ENCODE data around the gene FTO.

FTO gene

GRCh38 chr16:53755026-53755910, 51.3 kb downstream of the FTO start:
- DNase-seq (ENCODE audit: low spot score) = peak; percentile 81

- peak; percentile 53 for DNase-seq (ENCODE audit: low spot score)
Measured at GRCh38 chr16:53756275-53756996, 52.5 kb downstream of the FTO start.

GRCh38 chr16:53757971-53758609, 54.1 kb downstream of the FTO start:
- no peak for DNase-seq (ENCODE audit: low spot score)

DNA sequence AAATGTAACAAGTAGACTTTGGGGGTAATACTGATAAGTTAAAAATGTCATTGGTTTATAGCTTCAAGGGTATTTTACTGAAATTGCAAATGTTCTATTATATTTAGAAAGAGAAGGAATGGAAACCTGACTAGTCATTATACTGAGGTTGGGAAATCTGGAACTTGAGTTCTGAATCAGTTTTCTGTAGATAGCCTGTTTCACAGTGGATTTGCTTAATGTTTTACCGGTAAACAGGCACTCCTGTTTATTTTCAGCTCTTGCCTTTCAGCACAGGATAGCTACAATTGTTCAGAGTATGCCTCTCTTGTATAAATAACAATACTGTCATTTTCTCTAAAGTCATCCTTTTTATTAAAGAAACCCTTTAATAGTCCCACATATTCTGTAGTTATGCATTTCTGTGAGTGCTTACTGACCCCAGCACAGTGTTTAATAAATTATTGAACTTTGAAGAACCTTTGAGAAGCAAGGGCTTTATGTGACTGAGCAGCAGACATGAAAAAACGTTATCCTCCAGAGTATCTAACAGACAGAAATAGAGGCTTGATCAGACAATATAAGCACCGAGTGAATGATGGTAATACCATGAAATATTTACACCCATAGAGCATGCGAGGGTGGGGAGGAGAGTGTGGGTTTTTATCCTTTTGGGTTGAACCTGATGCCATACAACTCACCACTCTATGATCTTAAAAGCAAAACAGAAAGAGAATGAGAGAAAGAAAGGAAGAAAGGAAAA, 58.2 kb downstream of the FTO start:
- DNase-seq (ENCODE audit: low spot score) = no peak

DNA sequence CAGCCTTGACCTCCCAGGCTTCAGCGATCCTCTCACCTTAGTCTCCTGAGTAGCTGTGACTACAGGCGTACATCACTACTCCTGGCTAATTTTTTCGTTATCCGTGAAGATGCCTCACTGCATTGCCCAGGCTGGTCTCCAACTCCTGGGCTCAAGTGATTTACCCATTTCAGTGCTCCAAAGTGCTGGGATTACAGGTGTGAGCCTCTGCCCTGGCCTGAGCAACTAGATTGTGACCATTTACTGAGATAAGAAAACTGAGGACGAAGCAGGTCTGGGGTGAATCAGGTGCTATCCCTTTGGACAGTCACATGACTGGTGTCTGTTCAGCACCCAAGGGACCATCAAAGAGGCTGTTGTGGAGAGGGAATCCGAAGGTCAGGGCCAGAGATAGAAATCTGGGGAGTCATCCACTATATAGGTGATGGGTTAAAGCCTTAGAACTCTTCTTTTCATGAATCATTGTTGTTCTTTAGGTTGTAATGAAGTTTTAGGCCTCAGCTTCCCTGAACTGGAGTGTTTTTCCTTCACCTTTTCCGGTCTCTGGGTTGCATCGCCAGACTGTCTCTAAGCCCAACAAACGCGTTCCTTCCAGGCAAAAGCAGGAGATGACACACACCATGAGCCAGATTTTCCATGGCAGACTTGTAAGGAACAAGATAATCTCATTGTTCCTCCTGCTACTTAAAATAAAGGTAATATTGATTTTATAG, 62.5 kb downstream of the FTO start:
- DNase-seq (ENCODE audit: low spot score) = no peak

GRCh38 chr16:53768167-53768566, 64.2 kb downstream of the FTO start:
- no peak for DNase-seq (ENCODE audit: low spot score)

DNA sequence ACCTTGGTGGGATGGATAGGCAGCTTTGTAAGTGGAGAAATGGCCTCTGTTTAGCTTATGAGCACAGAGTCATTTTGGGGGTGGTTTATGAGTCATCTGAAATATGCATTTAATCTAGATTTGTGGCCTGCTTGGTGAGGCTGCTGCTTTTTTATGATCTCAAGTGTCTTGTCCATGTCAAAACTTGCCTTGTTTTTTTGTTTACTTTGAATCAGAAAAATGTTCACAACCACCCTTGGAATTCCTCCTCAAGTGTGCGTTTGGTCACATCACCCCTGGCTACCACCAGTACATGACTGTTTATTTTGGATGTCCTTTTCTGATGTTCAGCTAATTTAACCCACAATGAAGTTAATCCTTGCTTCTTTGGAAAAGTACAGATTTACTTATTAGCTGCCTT, 64.6 kb downstream of the FTO start:
- DNase-seq (ENCODE audit: low spot score) = peak; percentile 74

- DNase-seq (ENCODE audit: low spot score) = no peak
Measured at GRCh38 chr16:53769185-53769584, 65.2 kb downstream of the FTO start.

DNA sequence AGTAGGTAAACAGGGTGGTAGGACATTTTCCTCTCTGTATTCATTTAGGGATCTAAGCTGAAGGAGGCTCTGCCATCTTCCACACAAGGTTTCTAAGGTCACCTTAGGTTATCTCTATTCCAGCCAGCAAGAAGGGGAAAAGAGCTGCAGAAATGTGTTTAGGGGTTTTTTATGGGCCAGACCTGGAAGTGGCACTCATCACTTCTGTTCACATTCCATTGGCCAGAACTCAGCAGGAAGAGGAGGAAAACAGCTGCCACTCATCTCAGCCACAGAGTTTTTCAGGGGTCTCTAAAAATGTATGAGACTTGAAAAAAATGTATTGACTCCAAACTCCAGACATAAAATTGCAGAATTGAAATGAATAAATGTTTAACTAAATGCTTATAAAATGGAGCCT, 65.8 kb downstream of the FTO start:
- no peak for DNase-seq (ENCODE audit: low spot score)

DNA sequence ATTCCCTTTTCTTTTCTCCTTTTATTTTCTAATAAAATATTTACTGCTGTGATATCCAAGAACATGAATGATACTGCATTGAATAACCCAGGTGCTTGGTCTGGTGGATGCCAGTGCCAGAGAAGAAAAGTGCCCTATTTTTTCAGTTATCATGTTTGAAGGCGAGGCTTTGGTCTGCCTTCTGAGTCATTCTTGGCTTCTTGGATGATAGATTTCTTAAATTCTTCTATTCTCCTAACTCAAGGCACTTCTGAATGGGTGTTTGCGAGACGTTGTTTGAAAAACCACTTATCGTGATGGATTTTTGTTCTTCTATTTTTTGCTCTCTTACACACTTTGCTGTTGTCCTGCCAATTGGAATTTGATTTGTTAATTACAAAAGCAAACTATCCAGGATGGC, 66.7 kb downstream of the FTO start:
- DNase-seq (ENCODE audit: low spot score) = no peak

GRCh38 chr16:53771655-53772497, 67.9 kb downstream of the FTO start:
- no peak for DNase-seq (ENCODE audit: low spot score)

DNA sequence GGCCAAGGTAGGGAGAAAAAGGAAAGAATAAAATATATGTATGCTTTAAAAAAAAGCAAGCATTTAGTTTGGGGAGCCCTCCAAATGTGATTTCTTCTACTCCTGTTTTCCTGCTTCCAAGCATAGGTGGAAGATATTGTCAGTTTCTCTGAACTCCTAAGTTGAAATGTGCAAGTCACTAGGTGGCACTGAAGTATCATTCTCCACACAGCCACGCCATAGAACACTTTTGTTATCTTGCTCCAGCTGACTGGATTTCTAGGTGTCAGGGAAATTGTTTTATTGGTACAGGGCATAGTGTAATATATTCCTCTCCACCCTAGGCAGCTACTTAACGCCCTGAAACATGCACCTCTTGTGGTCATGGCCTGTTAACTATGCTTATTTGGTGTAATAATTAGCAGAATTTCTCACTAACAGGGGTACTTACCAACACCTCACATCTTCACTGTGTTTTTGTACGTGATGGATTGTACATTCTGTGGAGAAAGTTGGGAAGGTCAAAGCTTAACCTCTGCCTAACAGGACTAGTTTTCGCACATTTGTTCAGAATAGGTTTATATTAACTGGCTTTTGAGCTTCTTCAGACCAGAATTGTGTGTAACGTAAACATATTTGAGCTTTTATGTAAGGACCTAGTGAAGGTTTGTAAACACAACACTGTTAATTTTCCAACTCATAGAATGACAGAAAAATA, 69.3 kb downstream of the FTO start:
- DNase-seq (ENCODE audit: low spot score) = peak; percentile 65

GRCh38 chr16:53773881-53774280, 69.9 kb downstream of the FTO start:
- no peak for DNase-seq (ENCODE audit: low spot score)

DNA sequence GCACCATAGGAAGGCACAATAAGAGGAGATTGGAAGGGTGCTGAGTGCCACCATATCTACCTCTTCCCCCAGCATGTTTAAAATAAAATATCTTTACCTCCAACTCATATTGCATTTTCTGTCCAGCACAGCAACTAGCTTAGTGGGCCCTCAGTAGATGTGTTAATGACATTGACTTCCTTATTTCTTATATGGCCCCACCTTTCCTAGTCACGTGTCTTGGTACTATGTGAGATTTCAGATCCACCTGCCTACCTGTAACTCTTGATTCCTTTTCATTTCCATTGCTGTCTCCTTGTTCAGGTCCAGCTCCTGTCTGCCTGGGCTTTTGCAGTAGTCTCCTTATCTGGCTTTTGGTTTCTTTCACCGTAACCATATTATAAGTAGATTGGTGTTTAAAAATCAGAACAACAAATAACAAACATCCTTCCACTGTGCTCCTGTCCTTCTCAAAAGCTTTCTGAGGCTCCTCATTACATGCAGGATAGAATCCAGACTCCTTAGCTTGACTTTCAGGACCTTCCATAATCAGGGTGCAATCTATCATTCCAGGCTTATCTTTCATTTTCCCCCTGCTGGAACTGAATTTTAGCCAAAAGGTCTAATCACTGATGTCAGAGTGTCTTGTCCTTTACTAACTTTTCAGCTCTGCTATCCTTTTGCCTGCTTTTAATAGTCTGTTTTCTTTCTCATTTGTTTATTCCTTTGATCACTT, 71.3 kb downstream of the FTO start:
- DNase-seq (ENCODE audit: low spot score) = no peak

DNA sequence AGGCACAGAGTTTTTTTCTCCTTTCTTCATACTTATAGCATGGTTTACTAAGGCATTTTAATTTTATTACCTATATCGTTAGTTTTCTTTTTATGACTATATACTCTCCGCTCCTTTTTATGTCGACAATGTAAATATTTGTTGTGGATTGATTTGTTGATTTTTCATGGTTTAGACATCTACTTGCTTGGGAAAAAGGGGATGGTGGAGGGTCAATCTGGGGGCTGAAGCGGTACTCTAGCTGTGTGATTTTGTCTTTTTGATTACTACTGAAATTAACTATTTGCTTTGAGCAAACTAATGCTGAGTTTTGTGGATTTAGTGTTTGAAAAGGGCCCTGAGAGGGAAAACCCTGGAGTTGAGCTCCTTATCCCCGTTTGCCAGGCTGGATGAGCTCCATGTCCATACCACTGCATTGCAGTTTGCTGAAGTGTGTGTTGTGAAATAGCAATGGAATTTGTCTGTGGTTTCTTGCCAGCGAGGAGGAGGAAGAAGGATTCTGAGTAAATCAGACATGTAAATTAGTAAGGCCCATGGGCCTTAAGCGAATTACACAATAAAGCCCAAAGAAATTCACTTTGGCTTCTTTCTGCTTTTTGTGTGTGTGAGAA, 72.0 kb downstream of the FTO start:
- peak; percentile 79 for DNase-seq (ENCODE audit: low spot score)

DNA sequence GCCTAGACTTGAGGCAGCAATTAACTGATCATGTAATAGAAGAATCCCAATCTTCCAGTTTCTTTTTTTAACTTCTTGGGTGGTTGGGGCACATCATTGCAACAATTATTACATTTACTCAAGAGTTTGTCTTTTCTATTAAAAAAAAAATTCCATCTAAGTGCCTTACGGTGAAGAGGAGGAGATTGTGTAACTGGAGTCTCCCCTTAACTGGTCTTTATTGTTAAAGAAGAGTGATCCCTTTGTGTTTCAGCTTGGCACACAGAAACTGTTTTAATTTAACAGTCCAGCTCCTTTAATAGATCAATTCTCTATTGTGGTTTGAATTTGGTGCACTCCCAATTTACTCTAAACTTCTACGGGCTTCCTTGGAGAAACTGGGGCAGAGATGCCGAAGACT, 75.2 kb downstream of the FTO start:
- DNase-seq (ENCODE audit: low spot score) = no peak

GRCh38 chr16:53780051-53780450, 76.1 kb downstream of the FTO start:
- no peak for DNase-seq (ENCODE audit: low spot score)

DNA sequence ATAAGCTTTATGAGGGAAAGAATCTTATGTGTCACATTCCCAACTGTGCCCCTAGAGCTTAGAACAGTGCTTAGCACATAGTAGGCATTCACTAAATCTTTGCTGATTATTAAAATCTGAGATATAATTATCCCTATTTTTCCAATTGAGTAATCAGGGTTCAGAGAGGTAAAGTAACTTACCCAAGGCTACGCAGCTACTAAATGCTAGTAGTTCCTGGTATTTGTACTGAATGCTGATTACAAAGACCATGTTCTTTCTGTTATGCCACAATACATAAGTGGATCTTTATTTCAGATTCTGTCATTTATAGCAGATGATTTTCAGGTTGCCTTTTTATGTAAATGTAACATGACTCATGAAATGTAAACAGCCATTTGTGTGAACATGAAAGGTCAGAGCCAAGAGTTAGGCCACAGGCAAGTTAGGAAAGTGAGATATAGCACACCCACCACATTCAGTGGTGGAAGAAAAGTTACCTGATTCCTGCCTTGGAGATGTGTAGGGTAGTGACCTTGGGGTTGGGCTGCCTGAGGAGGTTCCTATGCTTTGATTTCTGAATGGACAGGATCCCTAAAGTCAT, 77.2 kb downstream of the FTO start:
- DNase-seq (ENCODE audit: low spot score) = no peak

DNA sequence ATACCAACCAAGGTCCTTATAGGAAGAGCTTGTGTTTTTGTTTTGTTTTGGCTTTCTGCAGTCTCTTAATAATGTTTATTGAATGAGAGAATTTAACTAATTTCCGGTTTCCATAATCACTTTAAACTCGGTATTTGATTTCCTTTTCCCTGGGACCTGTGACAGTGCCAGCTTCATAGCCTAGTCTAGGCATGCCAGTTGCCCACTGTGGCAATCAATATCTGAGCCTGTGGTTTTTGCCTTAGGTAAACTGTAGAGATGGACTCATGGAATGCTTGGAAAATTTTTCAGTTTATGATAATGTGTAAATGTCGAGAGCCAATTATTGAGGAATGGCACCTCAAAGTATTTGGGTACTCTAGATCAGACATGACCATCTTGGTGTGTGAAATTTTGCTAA, 78.2 kb downstream of the FTO start:
- DNase-seq (ENCODE audit: low spot score) = no peak
